ENCODE data around the gene DTD1. TPM values are rescaled to one million over a fixed set of nuclear protein-coding genes. Genes with fewer than 3 reads are reported as not detected.

DTD1 gene
- total RNA-seq, 1 experiment from 2014 or later: 109 TPM

DNA sequence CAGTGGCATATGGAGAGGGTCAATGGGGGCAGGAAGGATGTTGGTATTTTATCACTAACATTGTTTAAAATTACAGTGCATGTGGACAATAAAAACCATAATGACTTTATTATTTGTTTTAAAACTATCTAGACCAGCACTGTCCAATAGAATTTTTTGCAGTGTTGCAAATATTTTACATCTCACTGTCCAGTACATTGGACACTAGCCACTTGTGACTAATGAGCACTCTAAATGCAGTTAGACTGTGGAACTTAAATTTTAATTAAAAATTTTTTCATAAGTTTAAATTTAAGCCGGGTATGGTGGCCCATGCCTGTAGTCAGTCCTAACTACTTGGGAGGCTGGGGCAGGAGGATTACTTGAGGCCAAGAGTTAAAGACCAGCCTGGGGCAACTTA lies 101.7 kb downstream of the DTD1 start:
- POLR2A ChIA-PET: no interaction called here
- BruUV-seq (replicated peaks): no TSS peak
- Histone ChIP-seq H3K27me3 (replicated peaks; ENCODE audit: control insufficient read depth, insufficient read depth, low read length) (no peaks in the 10 kb centered on the region), H3K4me1 (no peaks in the 10 kb centered on the region), H3K4me3 (ENCODE audit: low read depth, low read length) (no peak overlapping the region), H3K36me3 (ENCODE audit: control insufficient read depth, insufficient read depth, low read length) (no peaks in the 10 kb centered on the region), H3K9me3 (no peaks in the 10 kb centered on the region)
- no peaks in the 10 kb centered on the region for H3K9me3 Mint-ChIP-seq (ENCODE audit: unreplicated experiment)
- no peak for DNase-seq
- H3K4me3 Mint-ChIP-seq (ENCODE audit: unreplicated experiment): no peak overlapping the region
- intact Hi-C loops (cut with micrococcal nuclease; ENCODE audit: unreplicated experiment): no loop called here
- H3K27ac Mint-ChIP-seq (ENCODE audit: unreplicated experiment): no peak overlapping the region
- TF ChIP-seq CTCF (IDR thresholded peaks at IDR 0.05; ENCODE audit: insufficient read depth in 1 of 2, low read depth in 1 of 2, low read length in 1 of 2, severe bottlenecking in 1 of 2, unreplicated experiment in 1 of 2): no peak
- no peaks in the 10 kb centered on the region for H3K36me3 Mint-ChIP-seq (ENCODE audit: insufficient read depth, unreplicated experiment)
- peaks cover 15% of the 10 kb centered on the region for H3K4me1 Mint-ChIP-seq (ENCODE audit: low read depth, unreplicated experiment)
- H3K27me3 Mint-ChIP-seq (ENCODE audit: insufficient read depth, unreplicated experiment): no peaks in the 10 kb centered on the region
- CTCF ChIA-PET: no interaction called here

GRCh38 chr20:18692447-18692846 lies 104.6 kb downstream of the DTD1 start:
- no peak for TF ChIP-seq CTCF (IDR thresholded peaks at IDR 0.05; ENCODE audit: insufficient read depth in 1 of 2, low read depth in 1 of 2, low read length in 1 of 2, severe bottlenecking in 1 of 2, unreplicated experiment in 1 of 2)
- ChIA-PET POLR2A (no interaction called here), CTCF (no interaction called here)
- H3K36me3 ChIP-seq (ENCODE audit: control insufficient read depth, insufficient read depth, low read length): no peaks in the 10 kb centered on the region
- intact Hi-C loops (cut with micrococcal nuclease; ENCODE audit: unreplicated experiment): loop anchor here (10.0 kb wide), 1 partner anchor 58 kb away; no protein-coding TSS in a partner anchor
- Mint-ChIP-seq H3K4me1 (ENCODE audit: low read depth, unreplicated experiment) (peaks cover 6% of the 10 kb centered on the region), H3K9me3 (ENCODE audit: unreplicated experiment) (no peaks in the 10 kb centered on the region), H3K36me3 (ENCODE audit: insufficient read depth, unreplicated experiment) (no peaks in the 10 kb centered on the region), H3K27me3 (ENCODE audit: insufficient read depth, unreplicated experiment) (no peaks in the 10 kb centered on the region), H3K27ac (ENCODE audit: unreplicated experiment) (no peak overlapping the region), H3K4me3 (ENCODE audit: unreplicated experiment) (no peak overlapping the region)
- H3K9me3 ChIP-seq: no peaks in the 10 kb centered on the region
- no peaks in the 10 kb centered on the region for H3K4me1 ChIP-seq
- no peaks in the 10 kb centered on the region for H3K27me3 ChIP-seq (replicated peaks; ENCODE audit: control insufficient read depth, insufficient read depth, low read length)
- DNase-seq: no peak
- no peak overlapping the region for H3K4me3 ChIP-seq (ENCODE audit: low read depth, low read length)
- no TSS peak for BruUV-seq (replicated peaks)

DNA sequence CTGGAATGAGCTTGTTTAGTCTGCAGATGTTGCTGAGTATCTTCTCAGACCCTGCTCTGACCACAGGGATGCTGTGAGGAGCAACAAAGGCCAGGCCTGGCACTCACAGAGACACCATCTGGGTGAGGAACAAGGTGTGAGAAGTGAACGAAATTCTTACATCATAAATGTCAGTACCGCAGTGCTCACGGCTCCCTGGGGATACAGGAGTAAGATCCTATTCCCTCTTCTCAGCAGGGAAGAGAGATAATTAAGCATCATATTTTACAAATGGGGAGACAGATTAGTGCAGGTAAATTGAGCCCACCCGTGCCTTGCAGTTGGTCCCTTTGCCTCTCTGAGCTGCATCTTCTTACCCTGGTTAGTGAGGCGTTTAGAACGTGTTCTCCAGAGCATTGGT lies 106.2 kb downstream of the DTD1 start:
- Histone ChIP-seq H3K4me3 (ENCODE audit: low read depth, low read length) (no peak overlapping the region), H3K4me1 (no peaks in the 10 kb centered on the region), H3K36me3 (ENCODE audit: control insufficient read depth, insufficient read depth, low read length) (no peaks in the 10 kb centered on the region), H3K9me3 (no peaks in the 10 kb centered on the region), H3K27me3 (replicated peaks; ENCODE audit: control insufficient read depth, insufficient read depth, low read length) (no peaks in the 10 kb centered on the region)
- CTCF ChIA-PET: no interaction called here
- Mint-ChIP-seq H3K9me3 (ENCODE audit: unreplicated experiment) (no peaks in the 10 kb centered on the region), H3K4me3 (ENCODE audit: unreplicated experiment) (no peak overlapping the region), H3K27me3 (ENCODE audit: insufficient read depth, unreplicated experiment) (no peaks in the 10 kb centered on the region), H3K36me3 (ENCODE audit: insufficient read depth, unreplicated experiment) (peaks cover 1% of the 10 kb centered on the region), H3K27ac (ENCODE audit: unreplicated experiment) (no peak overlapping the region), H3K4me1 (ENCODE audit: low read depth, unreplicated experiment) (peaks cover 6% of the 10 kb centered on the region)
- no TSS peak for BruUV-seq (replicated peaks)
- no peak for DNase-seq
- intact Hi-C loops (cut with micrococcal nuclease; ENCODE audit: unreplicated experiment): loop anchor here (10.0 kb wide), 1 partner anchor 59 kb away; no protein-coding TSS in a partner anchor
- POLR2A ChIA-PET: no interaction called here
- no peak for TF ChIP-seq CTCF (IDR thresholded peaks at IDR 0.05; ENCODE audit: insufficient read depth in 1 of 2, low read depth in 1 of 2, low read length in 1 of 2, severe bottlenecking in 1 of 2, unreplicated experiment in 1 of 2)

All from Caco-2 (cell line).